Cardiac fibroblast (primary cell): ENCODE data around the gene NUDT14.

Source experiments
- DNase-seq, 2 donors: peaks; one replicate each; pipeline versions ENCODE4 v3.0.0 to v3.0.0-alpha.2; 2010; ENCODE audit warnings: low read depth in 2 of 2
- H3K4me3 ChIP-seq, 2 donors: replicated peaks in 1 of 2; 1 replicate in 1 of 2; 2 replicates in 1 of 2; pipeline ENCODE4 v1.5.1; 2011; ENCODE audit warnings: low read depth in 2 of 2, low read length in 2 of 2, mild to moderate bottlenecking in 2 of 2, moderate library complexity in 1 of 2
- CTCF ChIP-seq: IDR thresholded peaks from one replicate; pipeline ENCODE4 v1.5.1; 2011; ENCODE audit warnings: low read depth, mild to moderate bottlenecking, low read length, inconsistent platforms

The NUDT14 gene

GRCh38 chr14:105144026-105144665 lies 37.0 kb downstream of the NUDT14 start:
- no peak for TF ChIP-seq CTCF
- no peak for DNase-seq

DNA sequence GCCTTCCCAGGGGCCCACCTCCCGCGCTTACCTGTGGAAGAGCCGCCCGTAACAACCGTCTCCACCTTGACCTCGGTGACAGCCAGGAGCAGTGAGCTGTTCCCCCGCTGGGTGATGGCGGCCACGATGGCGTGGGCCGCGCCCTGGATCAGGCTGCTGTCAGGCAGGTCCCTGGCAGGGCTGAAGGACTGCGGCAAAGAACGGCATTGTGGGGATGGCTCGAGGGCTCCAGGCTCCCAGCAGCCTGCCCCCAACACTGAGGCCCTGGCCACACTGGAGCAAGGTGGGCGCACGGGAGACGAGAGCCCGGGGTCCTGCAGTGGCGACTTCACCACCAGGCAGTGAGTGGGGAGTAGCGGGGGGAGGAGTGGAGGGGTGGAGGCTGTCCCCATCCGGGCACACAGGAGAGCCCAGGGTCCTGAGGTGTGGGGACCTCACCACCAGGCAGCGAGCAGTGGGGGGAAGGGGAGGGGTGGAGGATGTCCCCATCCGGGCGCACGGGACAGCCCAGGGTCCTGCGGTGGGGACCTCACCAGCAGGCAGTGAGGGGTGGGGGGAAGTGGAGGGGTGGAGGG lies 37.6 kb downstream of the NUDT14 start:
- H3K4me3 ChIP-seq: no peak overlapping the region
- no peak for TF ChIP-seq CTCF
- DNase-seq: no peak

More at GRCh38 chr14:105144026-105144665, 37.0 kb downstream of the NUDT14 start:
- no peak overlapping the region for H3K4me3 ChIP-seq

GRCh38 chr14:105142651-105143450 lies 38.3 kb downstream of the NUDT14 start:
- H3K4me3 ChIP-seq: no peak overlapping the region
- DNase-seq: no peak
- TF ChIP-seq CTCF: no peak

- DNase-seq: no peak
- no peak for TF ChIP-seq CTCF
- no peak overlapping the region for H3K4me3 ChIP-seq
Measured at GRCh38 chr14:105141486-105142281, 39.4 kb downstream of the NUDT14 start.

DNA sequence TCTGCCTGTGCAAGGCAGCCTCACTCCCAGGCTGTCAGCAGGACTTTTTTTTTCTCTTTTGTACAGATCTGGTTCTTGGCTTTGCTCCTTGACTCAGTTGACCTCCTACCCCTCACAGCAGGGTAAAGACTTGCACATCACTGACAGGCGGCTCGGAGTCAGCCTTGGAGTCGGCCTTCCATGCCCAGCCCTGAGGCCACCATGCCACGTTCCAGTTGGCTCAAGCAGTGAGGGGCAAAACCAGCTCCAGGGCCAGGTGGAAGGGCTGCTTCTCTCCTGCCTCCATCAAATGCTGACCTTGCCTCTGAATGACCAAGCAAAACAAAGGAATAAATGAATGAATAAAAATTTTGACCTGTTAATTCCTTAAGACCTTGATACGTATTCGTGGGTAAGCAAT lies 40.1 kb downstream of the NUDT14 start:
- DNase-seq: no peak
- no peak for TF ChIP-seq CTCF
- no peak overlapping the region for H3K4me3 ChIP-seq

GRCh38 chr14:105140581-105140980 lies 40.5 kb downstream of the NUDT14 start:
- H3K4me3 ChIP-seq: no peak overlapping the region
- DNase-seq: no peak

More at GRCh38 chr14:105140581-105140980, 40.5 kb downstream of the NUDT14 start:
- no peak for TF ChIP-seq CTCF
